ENCODE data around the gene THSD4. TPM values are rescaled to one million over a fixed set of nuclear protein-coding genes. Genes with fewer than 3 reads are reported as not detected.

The THSD4 gene
- total RNA-seq, 6 experiments from 2014 or later, result 5.2 to 21.8 (median 13.7) TPM

GRCh38 chr15:71743861-71744382 is 628.7 kb downstream of the THSD4 start:
- Histone ChIP-seq H3K4me3 (no peak overlapping the region), H3K27me3 (no peaks in the 10 kb centered on the region), H3K36me3 (no peaks in the 10 kb centered on the region), H3K4me1 (peaks cover 0 to 24% (median 3%) of the 10 kb centered on the region in 4 donors), H3K9me3 (no peaks in the 10 kb centered on the region), H3K27ac (no peak overlapping the region)
- WGBS (ENCODE audit: insufficient coverage, low coverage, low lambda C conversion rate, missing lambda C conversion rate), result 20% methylated on average over 6 of the region's 6 CpGs
- TF ChIP-seq CTCF (IDR thresholded peaks at IDR 0.05), result peak; percentile 57 to 85 (median 78)
- TF ChIP-seq POLR2A (IDR thresholded peaks at IDR 0.05), result no peak
- ATAC-seq, result peak; percentile 22 to 61 (median 54)
- intact Hi-C loops (cut with DNase I), result loop anchor here in 1 of 2 donors (10.0 kb wide), 2 partner anchors 61 to 411 kb away; no protein-coding TSS in a partner anchor
- peak in 2 of 3 donors; percentile 37 to 59 for DNase-seq

GRCh38 chr15:71746719-71747118 is 631.4 kb downstream of the THSD4 start:
- intact Hi-C loops (cut with DNase I), result loop anchor here in 1 of 2 donors (10.0 kb wide), 2 partner anchors 58 to 408 kb away; no protein-coding TSS in a partner anchor

GRCh38 chr15:71747128-71748083 is 632.1 kb downstream of the THSD4 start:
- intact Hi-C loops (cut with DNase I), result loop anchor here in 1 of 2 donors (10.0 kb wide), 2 partner anchors 57 to 407 kb away; no protein-coding TSS in a partner anchor
- Histone ChIP-seq H3K4me3 (no peak overlapping the region), H3K27me3 (no peaks in the 10 kb centered on the region), H3K4me1 (peaks cover 0 to 24% (median 3%) of the 10 kb centered on the region in 4 donors), H3K36me3 (no peaks in the 10 kb centered on the region), H3K9me3 (no peaks in the 10 kb centered on the region), H3K27ac (peak overlapping the region; percentile 11 to 69 (median 52))
- DNase-seq (no peak), ATAC-seq (peak; percentile 81 to 85 (median 82))
- TF ChIP-seq CTCF (IDR thresholded peaks at IDR 0.05), result no peak
- TF ChIP-seq POLR2A (IDR thresholded peaks at IDR 0.05), result no peak
- WGBS (ENCODE audit: insufficient coverage, low coverage, low lambda C conversion rate, missing lambda C conversion rate), result 40% methylated on average over 9 of the region's 12 CpGs

More at GRCh38 chr15:71746719-71747118, 631.4 kb downstream of the THSD4 start:
- TF ChIP-seq POLR2A (IDR thresholded peaks at IDR 0.05), result no peak
- no peak for TF ChIP-seq CTCF (IDR thresholded peaks at IDR 0.05)
- H3K4me1 ChIP-seq, result peaks cover 0 to 24% (median 3%) of the 10 kb centered on the region in 4 donors
- no peak overlapping the region for H3K4me3 ChIP-seq
- no peak for DNase-seq
- ATAC-seq, result no peak
- no CpG with 5 or more reads among the region's 17 CpGs for WGBS (ENCODE audit: insufficient coverage, low coverage, low lambda C conversion rate, missing lambda C conversion rate)
- no peaks in the 10 kb centered on the region for H3K27me3 ChIP-seq
- H3K27ac ChIP-seq, result peak overlapping the region in 2 of 3 donors; percentile 52 to 69
- no peaks in the 10 kb centered on the region for H3K36me3 ChIP-seq
- no peaks in the 10 kb centered on the region for H3K9me3 ChIP-seq

GRCh38 chr15:71748293-71748718 is 633.0 kb downstream of the THSD4 start:
- Histone ChIP-seq H3K4me1 (peaks cover 0 to 18% (median 3%) of the 10 kb centered on the region in 4 donors), H3K9me3 (no peaks in the 10 kb centered on the region), H3K27ac (peak overlapping the region in 2 of 3 donors; percentile 11 to 48), H3K4me3 (no peak overlapping the region), H3K36me3 (no peaks in the 10 kb centered on the region), H3K27me3 (no peaks in the 10 kb centered on the region)
- WGBS (ENCODE audit: insufficient coverage, low coverage, low lambda C conversion rate, missing lambda C conversion rate), result 81% methylated on average over 7 of the region's 16 CpGs
- TF ChIP-seq POLR2A (IDR thresholded peaks at IDR 0.05), result no peak
- DNase-seq, result no peak
- ATAC-seq, result no peak
- intact Hi-C loops (cut with DNase I), result loop anchor here in 1 of 2 donors (10.0 kb wide), 2 partner anchors 56 to 406 kb away; no protein-coding TSS in a partner anchor
